Measurements from ENCODE around the gene RGS7. TPM values are rescaled to one million over a fixed set of nuclear protein-coding genes. Genes with fewer than 3 reads are reported as not detected.

RGS7 gene
- polyA plus RNA-seq, 1 donor (not counting 4 experiments of a cell fraction or from before 2014, with no cell fraction given) = not detected

DNA sequence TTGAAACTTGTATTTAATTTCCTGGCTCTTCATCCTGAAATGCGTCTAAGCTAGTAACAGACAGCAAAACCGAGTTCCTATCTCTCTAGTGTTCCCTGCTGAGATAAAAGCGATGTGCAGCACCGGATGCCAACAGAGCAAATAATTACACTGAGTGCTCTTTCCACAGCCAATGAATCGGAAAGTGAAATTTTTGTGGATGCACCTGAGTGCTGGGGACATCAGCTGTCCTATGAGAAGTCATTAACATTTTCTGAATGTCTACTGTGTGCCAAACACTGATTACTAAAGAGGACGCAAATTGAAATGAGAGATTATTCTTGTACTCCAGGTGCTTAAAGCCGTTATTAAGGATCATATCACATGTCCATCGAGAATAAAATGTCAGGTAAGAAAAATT, 278.0 kb downstream of the RGS7 start:
- Histone ChIP-seq H3K4me2 (ENCODE audit: control insufficient read depth, extremely low read depth, insufficient read depth, low read depth, low read length) (no peak overlapping the region), H3K79me2 (ENCODE audit: control insufficient read depth, insufficient read depth, low read length) (no peaks in the 10 kb centered on the region), H3K9ac (ENCODE audit: control insufficient read depth, extremely low read depth, insufficient read depth, low read length) (no peak overlapping the region), H3K36me3 (ENCODE audit: control insufficient read depth in 2 of 2, extremely low read depth in 1 of 2, insufficient read depth in 2 of 2, low read length in 2 of 2) (no peaks in the 10 kb centered on the region), H3K9me3 (ENCODE audit: control insufficient read depth, low read depth, low read length) (no peaks in the 10 kb centered on the region), H3K4me1 (ENCODE audit: control insufficient read depth, extremely low read depth, insufficient read depth, low read length) (no peaks in the 10 kb centered on the region), H2AFZ (ENCODE audit: control insufficient read depth, low read length) (no peak overlapping the region), H3K27ac (ENCODE audit: control insufficient read depth, insufficient read depth, low read length) (no peak overlapping the region), H3K4me3 (ENCODE audit: control insufficient read depth in 2 of 3, extremely low read depth in 1 of 3, insufficient read depth in 2 of 3, low read depth in 1 of 3, low read length in 3 of 3) (no peak overlapping the region), H3K27me3 (ENCODE audit: control insufficient read depth, extremely low read depth, insufficient read depth, low read length) (no peaks in the 10 kb centered on the region), H4K20me1 (ENCODE audit: control insufficient read depth, extremely low read depth, insufficient read depth, low read length) (no peaks in the 10 kb centered on the region), H3K9me1 (ENCODE audit: control insufficient read depth, extremely low read depth, insufficient read depth, low read length) (no peaks in the 10 kb centered on the region)
- DNase-seq (ENCODE audit: low read depth, low spot score) (no peak), FAIRE-seq (no peak)
- dilution Hi-C loops (cut with MboI; ENCODE audit: extremely low pct_ligation_motif_present, low sequenced_read_pairs) = no loop called here
- TF ChIP-seq, protein P1, sequence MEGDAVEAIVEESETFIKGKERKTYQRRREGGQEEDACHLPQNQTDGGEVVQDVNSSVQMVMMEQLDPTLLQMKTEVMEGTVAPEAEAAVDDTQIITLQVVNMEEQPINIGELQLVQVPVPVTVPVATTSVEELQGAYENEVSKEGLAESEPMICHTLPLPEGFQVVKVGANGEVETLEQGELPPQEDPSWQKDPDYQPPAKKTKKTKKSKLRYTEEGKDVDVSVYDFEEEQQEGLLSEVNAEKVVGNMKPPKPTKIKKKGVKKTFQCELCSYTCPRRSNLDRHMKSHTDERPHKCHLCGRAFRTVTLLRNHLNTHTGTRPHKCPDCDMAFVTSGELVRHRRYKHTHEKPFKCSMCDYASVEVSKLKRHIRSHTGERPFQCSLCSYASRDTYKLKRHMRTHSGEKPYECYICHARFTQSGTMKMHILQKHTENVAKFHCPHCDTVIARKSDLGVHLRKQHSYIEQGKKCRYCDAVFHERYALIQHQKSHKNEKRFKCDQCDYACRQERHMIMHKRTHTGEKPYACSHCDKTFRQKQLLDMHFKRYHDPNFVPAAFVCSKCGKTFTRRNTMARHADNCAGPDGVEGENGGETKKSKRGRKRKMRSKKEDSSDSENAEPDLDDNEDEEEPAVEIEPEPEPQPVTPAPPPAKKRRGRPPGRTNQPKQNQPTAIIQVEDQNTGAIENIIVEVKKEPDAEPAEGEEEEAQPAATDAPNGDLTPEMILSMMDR (optimal IDR thresholded peaks at IDR 0.05 in 1 of 3, IDR thresholded peaks at IDR 0.05 in 1 of 3, conservative IDR thresholded peaks at IDR 0.05 in 1 of 3; ENCODE audit: extremely low read depth in 1 of 3, insufficient read depth in 2 of 3, low read length in 3 of 3) = no peak
- TF ChIP-seq EZH2 (IDR thresholded peaks at IDR 0.05; ENCODE audit: low read length) = no peak

DNA sequence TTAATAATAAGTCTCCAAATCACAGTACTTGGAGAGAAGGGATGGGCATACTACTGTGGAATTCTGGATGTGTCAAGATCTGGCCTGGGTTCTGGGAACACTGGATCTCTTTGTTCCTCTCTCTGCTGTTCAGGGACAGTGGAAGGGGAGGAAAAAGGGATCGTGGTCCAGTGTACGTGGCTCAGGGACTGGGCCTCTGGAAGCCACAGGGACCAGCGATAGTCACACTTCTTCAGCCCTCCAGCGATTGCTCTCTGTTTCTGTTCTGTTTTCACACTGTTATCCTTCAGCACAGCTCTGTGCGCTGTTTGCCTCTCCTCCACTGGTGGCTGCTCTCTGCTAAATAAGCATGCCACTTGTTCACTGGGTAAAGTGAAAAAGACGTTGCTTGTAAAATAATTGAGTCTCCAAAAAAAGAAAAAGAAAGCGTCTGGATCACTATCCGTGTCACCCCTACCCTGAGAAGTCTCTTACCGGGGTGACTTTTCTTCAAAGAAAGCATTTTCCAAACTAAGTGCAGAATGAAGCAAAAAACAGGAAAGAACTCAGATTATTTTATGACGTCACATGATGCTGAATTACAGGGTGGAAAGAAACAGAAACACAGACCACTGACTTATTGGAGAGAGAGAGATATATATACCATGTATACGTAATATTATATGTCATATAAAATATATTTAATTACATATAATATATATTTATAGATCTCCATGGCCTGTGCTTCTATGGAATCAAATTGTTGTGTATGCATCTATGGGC, 279.4 kb downstream of the RGS7 start:
- FAIRE-seq (no peak), DNase-seq (ENCODE audit: low read depth, low spot score) (no peak)
- Histone ChIP-seq H3K27ac (ENCODE audit: control insufficient read depth, insufficient read depth, low read length) (no peak overlapping the region), H4K20me1 (ENCODE audit: control insufficient read depth, extremely low read depth, insufficient read depth, low read length) (no peaks in the 10 kb centered on the region), H3K27me3 (ENCODE audit: control insufficient read depth, extremely low read depth, insufficient read depth, low read length) (no peaks in the 10 kb centered on the region), H2AFZ (ENCODE audit: control insufficient read depth, low read length) (no peak overlapping the region), H3K9me3 (ENCODE audit: control insufficient read depth, low read depth, low read length) (no peaks in the 10 kb centered on the region), H3K79me2 (ENCODE audit: control insufficient read depth, insufficient read depth, low read length) (no peaks in the 10 kb centered on the region), H3K4me1 (ENCODE audit: control insufficient read depth, extremely low read depth, insufficient read depth, low read length) (no peaks in the 10 kb centered on the region), H3K9ac (ENCODE audit: control insufficient read depth, extremely low read depth, insufficient read depth, low read length) (no peak overlapping the region), H3K9me1 (ENCODE audit: control insufficient read depth, extremely low read depth, insufficient read depth, low read length) (no peaks in the 10 kb centered on the region), H3K36me3 (ENCODE audit: control insufficient read depth in 2 of 2, extremely low read depth in 1 of 2, insufficient read depth in 2 of 2, low read length in 2 of 2) (no peaks in the 10 kb centered on the region), H3K4me2 (ENCODE audit: control insufficient read depth, extremely low read depth, insufficient read depth, low read depth, low read length) (no peak overlapping the region), H3K4me3 (ENCODE audit: control insufficient read depth in 2 of 3, extremely low read depth in 1 of 3, insufficient read depth in 2 of 3, low read depth in 1 of 3, low read length in 3 of 3) (no peak overlapping the region)
- no peak for TF ChIP-seq EZH2 (IDR thresholded peaks at IDR 0.05; ENCODE audit: low read length)
- TF ChIP-seq, protein P1 (optimal IDR thresholded peaks at IDR 0.05 in 1 of 3, IDR thresholded peaks at IDR 0.05 in 1 of 3, conservative IDR thresholded peaks at IDR 0.05 in 1 of 3; ENCODE audit: extremely low read depth in 1 of 3, insufficient read depth in 2 of 3, low read length in 3 of 3) = no peak
- dilution Hi-C loops (cut with MboI; ENCODE audit: extremely low pct_ligation_motif_present, low sequenced_read_pairs) = no loop called here

Measured in keratinocyte (primary cell).